Measurements from ENCODE around the gene PTGES.
"Not testable (repeated sequence)": the region's sequence is repeated elsewhere in the genome, so short reads cannot be mapped to it uniquely, and the experiment has no call there.

The PTGES gene

GRCh38 chr9:129769669-129770068 lies 16.8 kb upstream of the PTGES start:
- TF ChIP-seq, protein P1, sequence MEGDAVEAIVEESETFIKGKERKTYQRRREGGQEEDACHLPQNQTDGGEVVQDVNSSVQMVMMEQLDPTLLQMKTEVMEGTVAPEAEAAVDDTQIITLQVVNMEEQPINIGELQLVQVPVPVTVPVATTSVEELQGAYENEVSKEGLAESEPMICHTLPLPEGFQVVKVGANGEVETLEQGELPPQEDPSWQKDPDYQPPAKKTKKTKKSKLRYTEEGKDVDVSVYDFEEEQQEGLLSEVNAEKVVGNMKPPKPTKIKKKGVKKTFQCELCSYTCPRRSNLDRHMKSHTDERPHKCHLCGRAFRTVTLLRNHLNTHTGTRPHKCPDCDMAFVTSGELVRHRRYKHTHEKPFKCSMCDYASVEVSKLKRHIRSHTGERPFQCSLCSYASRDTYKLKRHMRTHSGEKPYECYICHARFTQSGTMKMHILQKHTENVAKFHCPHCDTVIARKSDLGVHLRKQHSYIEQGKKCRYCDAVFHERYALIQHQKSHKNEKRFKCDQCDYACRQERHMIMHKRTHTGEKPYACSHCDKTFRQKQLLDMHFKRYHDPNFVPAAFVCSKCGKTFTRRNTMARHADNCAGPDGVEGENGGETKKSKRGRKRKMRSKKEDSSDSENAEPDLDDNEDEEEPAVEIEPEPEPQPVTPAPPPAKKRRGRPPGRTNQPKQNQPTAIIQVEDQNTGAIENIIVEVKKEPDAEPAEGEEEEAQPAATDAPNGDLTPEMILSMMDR (conservative IDR thresholded peaks at IDR 0.05; ENCODE audit: low read length), result no peak
- DNase-seq (ENCODE audit: low read depth), result no peak
- no peak overlapping the region for H3K4me3 ChIP-seq (ENCODE audit: low read length)

- DNase-seq (ENCODE audit: low read depth), result no peak
- TF ChIP-seq, protein P1 (conservative IDR thresholded peaks at IDR 0.05; ENCODE audit: low read length), result no peak
- no peak overlapping the region for H3K4me3 ChIP-seq (ENCODE audit: low read length)
Measured at GRCh38 chr9:129768486-129768885, 15.6 kb upstream of the PTGES start.

DNA sequence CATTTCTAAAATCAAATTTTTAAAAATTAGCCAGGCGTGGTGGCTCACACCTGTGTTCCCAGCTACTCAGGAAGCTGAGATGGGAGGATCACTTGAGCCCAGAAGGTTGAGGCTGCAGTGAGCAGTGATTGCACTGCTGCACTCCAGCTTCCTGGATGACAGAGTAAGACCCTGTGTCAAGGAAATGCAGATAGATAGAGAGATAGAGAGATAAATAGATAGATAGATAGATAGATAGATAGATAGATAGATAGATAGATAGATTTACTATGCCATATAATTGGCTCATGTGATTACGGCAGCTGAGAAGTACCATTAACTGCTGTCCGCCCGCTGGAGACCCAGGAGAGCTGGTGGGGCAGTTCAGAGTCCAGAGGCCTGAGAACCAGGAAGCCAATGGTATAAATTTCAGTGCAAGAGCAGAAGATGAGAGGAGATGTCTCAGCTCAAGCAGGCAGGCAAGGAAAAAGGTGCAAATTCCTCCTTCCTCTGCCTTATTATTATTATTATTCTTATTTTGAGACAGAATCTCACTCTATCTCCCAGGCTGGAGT lies 13.0 kb upstream of the PTGES start:
- DNase-seq (ENCODE audit: low read depth), result no peak
- no peak overlapping the region for H3K4me3 ChIP-seq (ENCODE audit: low read length)

DNA sequence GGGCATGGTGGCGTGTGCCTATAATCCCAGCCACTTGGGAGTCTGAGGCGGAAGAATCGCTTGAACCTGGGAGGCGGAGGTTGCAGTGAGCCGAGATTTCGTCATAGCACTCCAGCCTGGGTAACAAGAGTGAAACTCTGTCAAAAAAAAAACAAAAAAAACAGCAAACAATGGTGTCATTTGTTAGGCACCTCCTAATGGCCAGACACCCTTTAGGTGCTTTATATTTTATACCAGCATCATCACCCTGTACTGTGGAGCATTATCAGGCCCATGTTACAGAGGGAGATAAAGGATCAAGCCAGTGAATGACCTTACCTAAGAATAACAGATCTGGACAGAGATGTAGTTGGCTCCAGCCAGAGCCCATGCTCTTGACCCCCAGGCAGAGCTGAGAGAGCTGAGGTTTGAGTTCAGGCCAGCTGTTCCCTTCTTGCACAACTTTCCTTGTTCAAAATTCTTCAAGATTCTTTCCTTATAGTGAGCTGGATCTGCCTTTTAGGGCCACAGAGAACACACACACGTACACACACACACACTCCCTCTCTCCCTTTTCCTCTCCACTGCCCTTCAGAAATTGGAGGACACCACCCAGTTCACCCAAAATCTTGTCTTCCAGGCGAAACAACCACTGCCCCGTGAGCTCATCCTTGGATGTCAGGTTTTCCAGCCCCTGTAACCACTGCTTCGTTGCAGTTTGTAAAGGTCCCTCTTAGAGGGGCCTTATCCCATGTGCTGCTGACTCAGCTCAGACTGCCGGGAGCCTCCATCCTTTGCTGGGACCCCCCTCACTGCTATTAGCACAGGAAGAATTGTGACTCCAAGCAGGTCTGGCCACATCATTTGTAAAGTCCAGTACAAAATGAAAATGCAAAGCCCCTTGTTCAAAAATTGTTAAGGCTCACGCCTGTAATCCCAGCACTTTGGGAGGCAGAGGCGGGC lies 10.4 kb upstream of the PTGES start:
- DNase-seq (ENCODE audit: low read depth), result peak; percentile 86
- no peak overlapping the region for H3K4me3 ChIP-seq (ENCODE audit: low read length)
- TF ChIP-seq, protein P1 (conservative IDR thresholded peaks at IDR 0.05; ENCODE audit: low read length), result no peak

More for the DNA sequence above, 13.0 kb upstream of the PTGES start:
- TF ChIP-seq, protein P1 (conservative IDR thresholded peaks at IDR 0.05; ENCODE audit: low read length), result no peak

- DNase-seq (ENCODE audit: low read depth), result peak; percentile 98
- not testable (repeated sequence) for H3K4me3 ChIP-seq (ENCODE audit: low read length)
Measured at GRCh38 chr9:129762370-129762984, 9.6 kb upstream of the PTGES start.

DNA sequence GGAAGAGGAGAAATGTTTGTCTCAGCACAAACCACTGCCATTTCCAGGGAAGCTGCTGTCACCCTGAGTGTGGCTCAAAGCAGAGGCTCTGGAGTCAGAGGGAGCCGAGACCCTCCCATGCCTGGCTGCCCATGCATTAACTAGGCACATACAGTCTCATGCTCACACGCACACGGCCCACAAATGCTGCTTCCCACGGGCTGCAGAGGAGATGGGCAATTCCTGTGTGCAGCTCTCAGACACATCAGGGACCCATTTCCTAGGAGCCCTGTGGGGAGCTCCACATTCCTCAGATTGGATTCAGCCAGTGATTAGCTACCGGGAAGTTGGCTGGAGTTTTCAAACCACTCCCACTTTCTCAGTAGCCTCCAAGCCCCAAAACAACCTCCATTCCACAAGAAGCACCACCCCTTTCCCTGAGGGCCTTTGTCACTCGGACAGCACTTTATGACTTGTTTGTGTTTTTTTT lies 9.1 kb upstream of the PTGES start:
- DNase-seq (ENCODE audit: low read depth), result peak; percentile 92
- peak overlapping the region; percentile 39 for H3K4me3 ChIP-seq (ENCODE audit: low read length)

More for the DNA sequence above, 9.1 kb upstream of the PTGES start:
- TF ChIP-seq, protein P1 (conservative IDR thresholded peaks at IDR 0.05; ENCODE audit: low read length), result no peak

All from AG10803 (cell line).